PC-3 (cell line): Measurements from ENCODE around the gene TEC.

Source experiments
- EZH2 ChIP-seq: fragments of 300-600 bp; sonication (generic); IDR thresholded peaks from one replicate; pipeline ENCODE4 v1.6.1; 2017; ENCODE audit warnings: antibody characterized with exemption, mild to moderate bottlenecking, low read length; ENCODE audit not compliant: unreplicated experiment
- TF ChIP-seq, protein P1 (sequence below): fragments of 300-600 bp; sonication (generic); conservative IDR thresholded peaks from 2 replicates; pipeline ENCODE4 v1.5.1; 2017; ENCODE audit warnings: antibody characterized with exemption, low read depth, mild to moderate bottlenecking, low read length

GRCh38 chr4:48130100-48130499 lies 139.5 kb downstream of the TEC start:
- TF ChIP-seq, protein P1, sequence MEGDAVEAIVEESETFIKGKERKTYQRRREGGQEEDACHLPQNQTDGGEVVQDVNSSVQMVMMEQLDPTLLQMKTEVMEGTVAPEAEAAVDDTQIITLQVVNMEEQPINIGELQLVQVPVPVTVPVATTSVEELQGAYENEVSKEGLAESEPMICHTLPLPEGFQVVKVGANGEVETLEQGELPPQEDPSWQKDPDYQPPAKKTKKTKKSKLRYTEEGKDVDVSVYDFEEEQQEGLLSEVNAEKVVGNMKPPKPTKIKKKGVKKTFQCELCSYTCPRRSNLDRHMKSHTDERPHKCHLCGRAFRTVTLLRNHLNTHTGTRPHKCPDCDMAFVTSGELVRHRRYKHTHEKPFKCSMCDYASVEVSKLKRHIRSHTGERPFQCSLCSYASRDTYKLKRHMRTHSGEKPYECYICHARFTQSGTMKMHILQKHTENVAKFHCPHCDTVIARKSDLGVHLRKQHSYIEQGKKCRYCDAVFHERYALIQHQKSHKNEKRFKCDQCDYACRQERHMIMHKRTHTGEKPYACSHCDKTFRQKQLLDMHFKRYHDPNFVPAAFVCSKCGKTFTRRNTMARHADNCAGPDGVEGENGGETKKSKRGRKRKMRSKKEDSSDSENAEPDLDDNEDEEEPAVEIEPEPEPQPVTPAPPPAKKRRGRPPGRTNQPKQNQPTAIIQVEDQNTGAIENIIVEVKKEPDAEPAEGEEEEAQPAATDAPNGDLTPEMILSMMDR: no peak
- TF ChIP-seq EZH2: no peak
